D721Med (cell line): ENCODE results near the gene NPAS3.

Experiments
- DNase-seq: peaks from one replicate; pipeline ENCODE4 v3.0.0; 2011; ENCODE audit warnings: low spot score; ENCODE audit not compliant: insufficient read length
- FAIRE-seq: peaks from 2 replicates; lab custom pipeline; 2011; peaks lifted over from hg19 to GRCh38; lab: Jason Lieb, UNC
- CTCF ChIP-seq: IDR thresholded peaks from 2 replicates; pipeline ENCODE4 v1.5.1; 2012; ENCODE audit warnings: mild to moderate bottlenecking, control low read depth; ENCODE audit not compliant: insufficient read depth; ENCODE audit errors: missing control alignments

The NPAS3 gene

GRCh38 chr14:33527023-33527634, 588.5 kb downstream of the NPAS3 start:
- no peak for TF ChIP-seq CTCF
- FAIRE-seq (no peak), DNase-seq (no peak)

GRCh38 chr14:33528655-33529054, 590.0 kb downstream of the NPAS3 start:
- FAIRE-seq (no peak), DNase-seq (no peak)

GRCh38 chr14:33529787-33530757, 591.4 kb downstream of the NPAS3 start:
- no peak for TF ChIP-seq CTCF
- FAIRE-seq, result no peak
- no peak for DNase-seq

More at GRCh38 chr14:33528655-33529054, 590.0 kb downstream of the NPAS3 start:
- no peak for TF ChIP-seq CTCF

GRCh38 chr14:33532553-33532952, 593.9 kb downstream of the NPAS3 start:
- FAIRE-seq (no peak), DNase-seq (no peak)
- TF ChIP-seq CTCF, result no peak

GRCh38 chr14:33534104-33534503, 595.4 kb downstream of the NPAS3 start:
- FAIRE-seq (no peak), DNase-seq (no peak)
- no peak for TF ChIP-seq CTCF

GRCh38 chr14:33534632-33535031, 596.0 kb downstream of the NPAS3 start:
- no peak for TF ChIP-seq CTCF
- FAIRE-seq (no peak), DNase-seq (no peak)
